ENCODE data around the gene ORC3. TPM values are rescaled to one million over a fixed set of nuclear protein-coding genes. Genes with fewer than 3 reads are reported as not detected.

ORC3 gene
- total RNA-seq, 1 donor from 2014 or later, result 21.4 TPM

- TF ChIP-seq, protein P1, sequence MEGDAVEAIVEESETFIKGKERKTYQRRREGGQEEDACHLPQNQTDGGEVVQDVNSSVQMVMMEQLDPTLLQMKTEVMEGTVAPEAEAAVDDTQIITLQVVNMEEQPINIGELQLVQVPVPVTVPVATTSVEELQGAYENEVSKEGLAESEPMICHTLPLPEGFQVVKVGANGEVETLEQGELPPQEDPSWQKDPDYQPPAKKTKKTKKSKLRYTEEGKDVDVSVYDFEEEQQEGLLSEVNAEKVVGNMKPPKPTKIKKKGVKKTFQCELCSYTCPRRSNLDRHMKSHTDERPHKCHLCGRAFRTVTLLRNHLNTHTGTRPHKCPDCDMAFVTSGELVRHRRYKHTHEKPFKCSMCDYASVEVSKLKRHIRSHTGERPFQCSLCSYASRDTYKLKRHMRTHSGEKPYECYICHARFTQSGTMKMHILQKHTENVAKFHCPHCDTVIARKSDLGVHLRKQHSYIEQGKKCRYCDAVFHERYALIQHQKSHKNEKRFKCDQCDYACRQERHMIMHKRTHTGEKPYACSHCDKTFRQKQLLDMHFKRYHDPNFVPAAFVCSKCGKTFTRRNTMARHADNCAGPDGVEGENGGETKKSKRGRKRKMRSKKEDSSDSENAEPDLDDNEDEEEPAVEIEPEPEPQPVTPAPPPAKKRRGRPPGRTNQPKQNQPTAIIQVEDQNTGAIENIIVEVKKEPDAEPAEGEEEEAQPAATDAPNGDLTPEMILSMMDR (IDR thresholded peaks at IDR 0.05), result no peak
- no peak for DNase-seq (ENCODE audit: extremely low spot score, unreplicated experiment)
- Mint-ChIP-seq H3K4me3 (ENCODE audit: unreplicated experiment) (no peak overlapping the region), H3K27me3 (ENCODE audit: unreplicated experiment) (no peaks in the 10 kb centered on the region), H3K4me1 (ENCODE audit: unreplicated experiment) (peaks cover 21% of the 10 kb centered on the region), H3K9me3 (ENCODE audit: unreplicated experiment) (no peaks in the 10 kb centered on the region), H3K27ac (ENCODE audit: unreplicated experiment) (peak overlapping the region; percentile 15), H3K36me3 (ENCODE audit: unreplicated experiment) (peaks cover 25% of the 10 kb centered on the region)
Measured at GRCh38 chr6:87663434-87663833, 73.5 kb downstream of the ORC3 start.

DNA sequence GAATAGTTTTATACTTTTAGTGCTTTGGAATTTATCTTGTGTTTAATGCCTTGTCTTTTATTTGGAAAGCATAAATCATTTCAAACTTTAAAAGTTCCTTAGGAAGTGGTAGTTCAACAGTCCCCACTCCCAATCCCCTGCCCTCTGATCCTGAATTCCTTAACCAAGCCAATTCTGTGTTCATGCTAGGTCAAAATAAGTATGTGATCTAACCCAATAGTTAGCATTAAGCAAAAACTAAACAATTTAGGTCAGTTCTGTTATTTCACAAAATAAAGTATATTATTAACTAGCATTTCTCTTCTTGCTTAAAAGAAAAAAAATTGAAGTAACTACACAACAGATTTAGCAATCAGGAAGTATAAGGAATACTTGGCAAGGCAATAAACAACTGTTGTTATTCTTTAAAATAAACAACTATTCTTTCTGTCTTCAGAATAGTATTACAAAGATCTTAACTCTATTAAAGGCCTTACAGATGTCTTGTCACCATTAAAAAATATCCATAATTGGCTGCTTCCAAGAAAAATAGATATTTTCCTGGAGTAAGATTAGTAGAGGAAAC, 75.1 kb downstream of the ORC3 start:
- DNase-seq (ENCODE audit: extremely low spot score, unreplicated experiment), result no peak
- peaks cover 25% of the 10 kb centered on the region for H3K36me3 Mint-ChIP-seq (ENCODE audit: unreplicated experiment)
- no peaks in the 10 kb centered on the region for H3K9me3 Mint-ChIP-seq (ENCODE audit: unreplicated experiment)
- no peaks in the 10 kb centered on the region for H3K27me3 Mint-ChIP-seq (ENCODE audit: unreplicated experiment)
- TF ChIP-seq, protein P1 (IDR thresholded peaks at IDR 0.05), result no peak
- no peak overlapping the region for H3K4me3 Mint-ChIP-seq (ENCODE audit: unreplicated experiment)
- H3K27ac Mint-ChIP-seq (ENCODE audit: unreplicated experiment), result no peak overlapping the region
- H3K4me1 Mint-ChIP-seq (ENCODE audit: unreplicated experiment), result peaks cover 20% of the 10 kb centered on the region

GRCh38 chr6:87667032-87667431, 77.1 kb downstream of the ORC3 start:
- Mint-ChIP-seq H3K4me1 (ENCODE audit: unreplicated experiment) (peaks cover 13% of the 10 kb centered on the region), H3K9me3 (ENCODE audit: unreplicated experiment) (no peaks in the 10 kb centered on the region), H3K27ac (ENCODE audit: unreplicated experiment) (no peak overlapping the region), H3K4me3 (ENCODE audit: unreplicated experiment) (no peak overlapping the region), H3K27me3 (ENCODE audit: unreplicated experiment) (no peaks in the 10 kb centered on the region), H3K36me3 (ENCODE audit: unreplicated experiment) (peaks cover 33% of the 10 kb centered on the region)
- TF ChIP-seq, protein P1 (IDR thresholded peaks at IDR 0.05), result no peak
- no peak for DNase-seq (ENCODE audit: extremely low spot score, unreplicated experiment)

GRCh38 chr6:87668013-87668412, 78.1 kb downstream of the ORC3 start:
- DNase-seq (ENCODE audit: extremely low spot score, unreplicated experiment), result no peak
- H3K36me3 Mint-ChIP-seq (ENCODE audit: unreplicated experiment), result peaks cover 35% of the 10 kb centered on the region
- no peaks in the 10 kb centered on the region for H3K27me3 Mint-ChIP-seq (ENCODE audit: unreplicated experiment)
- peaks cover 13% of the 10 kb centered on the region for H3K4me1 Mint-ChIP-seq (ENCODE audit: unreplicated experiment)
- H3K27ac Mint-ChIP-seq (ENCODE audit: unreplicated experiment), result no peak overlapping the region
- H3K4me3 Mint-ChIP-seq (ENCODE audit: unreplicated experiment), result no peak overlapping the region
- no peaks in the 10 kb centered on the region for H3K9me3 Mint-ChIP-seq (ENCODE audit: unreplicated experiment)
- TF ChIP-seq, protein P1 (IDR thresholded peaks at IDR 0.05), result no peak

DNA sequence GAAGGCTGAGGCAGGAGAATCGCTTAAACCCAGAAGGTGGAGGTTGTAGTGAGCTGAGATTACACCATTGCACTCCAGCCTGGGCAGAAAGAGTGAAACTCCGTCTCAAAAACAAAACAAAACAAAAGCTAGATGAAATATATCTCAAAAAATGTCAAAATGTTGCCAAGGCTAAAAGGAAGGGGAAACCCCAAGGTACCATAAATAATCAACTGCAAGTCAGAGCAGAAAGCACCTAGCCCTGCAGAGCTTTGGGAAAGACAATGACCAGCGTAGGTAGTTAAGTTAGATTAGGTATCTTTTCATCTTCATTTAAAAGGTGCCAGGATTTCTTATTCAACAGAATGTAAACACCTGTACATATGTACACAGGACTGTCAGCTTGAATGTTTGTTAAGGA, 79.1 kb downstream of the ORC3 start:
- Mint-ChIP-seq H3K4me1 (ENCODE audit: unreplicated experiment) (peaks cover 10% of the 10 kb centered on the region), H3K4me3 (ENCODE audit: unreplicated experiment) (no peak overlapping the region), H3K27me3 (ENCODE audit: unreplicated experiment) (no peaks in the 10 kb centered on the region), H3K36me3 (ENCODE audit: unreplicated experiment) (peaks cover 32% of the 10 kb centered on the region), H3K27ac (ENCODE audit: unreplicated experiment) (no peak overlapping the region), H3K9me3 (ENCODE audit: unreplicated experiment) (no peaks in the 10 kb centered on the region)
- TF ChIP-seq, protein P1 (IDR thresholded peaks at IDR 0.05), result no peak
- DNase-seq (ENCODE audit: extremely low spot score, unreplicated experiment), result no peak
